ENCODE data around the gene AFP.

GRCh38 chr4:73435984-73436383 is at the start of gene AFP:
- TF ChIP-seq, protein P1, sequence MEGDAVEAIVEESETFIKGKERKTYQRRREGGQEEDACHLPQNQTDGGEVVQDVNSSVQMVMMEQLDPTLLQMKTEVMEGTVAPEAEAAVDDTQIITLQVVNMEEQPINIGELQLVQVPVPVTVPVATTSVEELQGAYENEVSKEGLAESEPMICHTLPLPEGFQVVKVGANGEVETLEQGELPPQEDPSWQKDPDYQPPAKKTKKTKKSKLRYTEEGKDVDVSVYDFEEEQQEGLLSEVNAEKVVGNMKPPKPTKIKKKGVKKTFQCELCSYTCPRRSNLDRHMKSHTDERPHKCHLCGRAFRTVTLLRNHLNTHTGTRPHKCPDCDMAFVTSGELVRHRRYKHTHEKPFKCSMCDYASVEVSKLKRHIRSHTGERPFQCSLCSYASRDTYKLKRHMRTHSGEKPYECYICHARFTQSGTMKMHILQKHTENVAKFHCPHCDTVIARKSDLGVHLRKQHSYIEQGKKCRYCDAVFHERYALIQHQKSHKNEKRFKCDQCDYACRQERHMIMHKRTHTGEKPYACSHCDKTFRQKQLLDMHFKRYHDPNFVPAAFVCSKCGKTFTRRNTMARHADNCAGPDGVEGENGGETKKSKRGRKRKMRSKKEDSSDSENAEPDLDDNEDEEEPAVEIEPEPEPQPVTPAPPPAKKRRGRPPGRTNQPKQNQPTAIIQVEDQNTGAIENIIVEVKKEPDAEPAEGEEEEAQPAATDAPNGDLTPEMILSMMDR (IDR thresholded peaks at IDR 0.05; ENCODE audit: insufficient read depth, low read depth, low read length): no peak
- no peak for TF ChIP-seq EZH2 (IDR thresholded peaks at IDR 0.05; ENCODE audit: insufficient read depth, low read length)
